ENCODE results near the gene SERPINF2.
"Not testable (repeated sequence)": the region's sequence is repeated elsewhere in the genome, so short reads cannot be mapped to it uniquely, and the experiment has no call there.

SERPINF2 gene

GRCh38 chr17:1764705-1765104 lies 22.0 kb downstream of the SERPINF2 start:
- not testable (repeated sequence) for DNase-seq

DNA sequence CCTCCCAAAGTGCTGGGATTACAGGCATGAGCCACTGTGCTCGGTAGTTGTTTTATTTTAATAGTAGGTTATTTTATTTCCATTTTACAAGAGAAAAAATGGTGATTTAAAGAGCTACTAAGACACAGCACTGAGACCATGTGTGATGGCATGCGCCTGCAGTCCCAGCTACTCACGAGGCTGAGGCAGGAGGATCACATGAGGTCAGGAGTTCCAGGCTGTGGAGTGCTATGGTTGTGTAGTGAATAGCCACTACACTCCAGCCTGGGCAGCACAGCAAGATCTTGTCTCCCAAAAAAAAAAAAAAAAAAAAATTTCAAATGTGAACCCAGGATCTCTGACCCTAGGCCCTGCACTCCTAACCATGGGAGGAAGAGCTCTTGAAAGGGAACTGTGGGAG lies 22.9 kb downstream of the SERPINF2 start:
- no peak for DNase-seq

GRCh38 chr17:1766382-1767135 lies 23.9 kb downstream of the SERPINF2 start:
- no peak for DNase-seq

- DNase-seq, result no peak
Measured at GRCh38 chr17:1767358-1767757, 24.7 kb downstream of the SERPINF2 start.

- DNase-seq, result peak; percentile 61
Measured at GRCh38 chr17:1769822-1770477, 27.3 kb downstream of the SERPINF2 start.

DNA sequence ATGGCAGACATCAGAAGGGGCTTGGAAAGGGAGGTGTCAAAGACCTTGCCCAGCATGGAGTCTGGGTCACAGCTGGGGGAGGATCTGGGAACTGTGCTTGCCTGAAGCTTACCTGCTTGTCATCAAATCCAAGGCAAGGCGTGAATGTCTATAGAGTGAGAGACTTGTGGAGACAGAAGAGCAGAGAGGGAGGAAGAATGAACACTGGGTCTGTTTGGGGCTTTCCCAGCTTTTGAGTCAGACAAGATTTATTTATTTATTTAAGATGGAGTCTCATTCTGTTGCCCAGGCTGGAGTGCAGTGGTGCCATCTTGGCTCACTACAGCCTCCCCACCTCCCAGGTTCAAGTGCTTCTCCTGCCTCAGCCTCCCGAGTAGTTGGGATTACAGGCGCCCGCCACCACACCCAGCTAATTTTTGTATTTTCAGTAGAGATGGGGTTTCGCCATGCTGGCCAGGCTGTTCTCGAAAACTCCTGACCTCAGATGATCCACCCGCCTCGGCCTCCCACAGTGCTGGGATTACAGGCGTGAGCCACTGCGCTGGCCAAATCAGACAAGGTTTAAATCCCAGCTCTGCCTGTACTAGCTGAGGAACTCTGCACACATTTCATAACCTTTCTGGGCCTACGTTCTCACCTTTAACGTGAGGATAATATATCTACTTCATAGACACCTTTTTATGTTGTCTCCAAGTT lies 30.5 kb downstream of the SERPINF2 start:
- DNase-seq, result not testable (repeated sequence)

GRCh38 chr17:1773696-1774181 lies 31.1 kb downstream of the SERPINF2 start:
- no peak for DNase-seq

GRCh38 chr17:1774390-1775176 lies 31.9 kb downstream of the SERPINF2 start:
- no peak for DNase-seq

- no peak for DNase-seq
Measured at GRCh38 chr17:1776328-1776727, 33.7 kb downstream of the SERPINF2 start.

- no peak for DNase-seq
Measured at GRCh38 chr17:1776857-1777256, 34.2 kb downstream of the SERPINF2 start.

GRCh38 chr17:1779571-1780131 lies 37.0 kb downstream of the SERPINF2 start:
- no peak for DNase-seq

DNA sequence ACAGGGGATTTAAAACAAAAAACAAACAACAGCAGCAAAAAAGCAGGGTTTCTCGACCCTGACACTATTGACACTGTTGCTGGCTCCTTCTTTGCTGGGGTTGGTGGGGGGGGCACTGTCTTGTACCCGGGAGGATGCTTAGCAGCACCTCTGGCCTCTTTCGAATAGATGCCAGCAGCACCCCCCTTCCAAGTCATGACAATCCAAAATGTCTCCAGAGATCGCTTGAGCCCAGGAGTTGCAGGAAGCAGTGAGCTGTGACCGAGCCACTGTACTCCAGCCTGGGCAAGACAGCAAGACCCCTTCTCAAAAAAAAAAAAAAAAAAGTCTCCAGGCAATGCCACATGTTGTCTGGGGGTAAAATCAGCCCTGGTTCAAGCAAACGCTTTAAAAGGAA lies 39.5 kb downstream of the SERPINF2 start:
- DNase-seq, result no peak

DNA sequence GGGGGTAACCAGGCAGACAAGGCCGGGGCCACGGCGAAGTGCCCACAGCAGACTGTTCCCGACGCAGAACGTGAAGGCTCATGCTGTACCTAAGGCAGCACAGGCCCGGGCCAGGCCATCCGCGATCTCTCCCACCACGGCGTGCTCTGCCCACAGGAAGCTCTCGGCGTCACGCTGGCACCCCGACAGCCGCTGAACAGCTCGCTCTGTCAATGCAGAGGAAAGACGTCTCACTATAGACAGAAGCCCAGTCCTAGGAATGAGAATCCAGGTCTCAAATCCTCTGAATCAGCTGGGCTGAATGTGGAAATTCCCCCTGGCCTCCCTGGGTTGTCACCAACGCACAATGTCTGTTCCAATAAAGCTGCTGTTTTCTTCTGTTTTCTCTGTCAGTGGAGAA lies 40.6 kb downstream of the SERPINF2 start:
- DNase-seq, result no peak

- peak; percentile 51 for DNase-seq
Measured at GRCh38 chr17:1783834-1784611, 41.4 kb downstream of the SERPINF2 start.

DNA sequence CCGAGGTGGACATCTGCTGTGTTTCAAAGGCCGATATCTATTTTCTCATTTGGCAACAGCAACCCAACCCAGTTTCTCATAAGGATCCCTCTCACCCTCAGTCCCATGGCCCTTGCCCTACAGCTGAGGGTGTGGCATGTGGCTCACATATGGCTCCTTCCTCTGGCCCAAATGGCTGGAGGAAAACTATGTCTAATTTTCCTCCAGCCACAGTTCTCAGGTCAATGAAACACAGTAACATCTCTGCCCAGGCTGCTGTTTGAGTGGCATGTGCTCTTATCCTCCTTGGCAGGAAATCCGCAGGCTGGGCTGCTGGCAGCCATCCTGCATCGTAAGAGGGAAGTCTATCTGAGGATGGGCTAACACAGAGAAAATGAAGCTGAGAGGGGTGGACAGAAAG lies 43.3 kb downstream of the SERPINF2 start:
- no peak for DNase-seq

DNA sequence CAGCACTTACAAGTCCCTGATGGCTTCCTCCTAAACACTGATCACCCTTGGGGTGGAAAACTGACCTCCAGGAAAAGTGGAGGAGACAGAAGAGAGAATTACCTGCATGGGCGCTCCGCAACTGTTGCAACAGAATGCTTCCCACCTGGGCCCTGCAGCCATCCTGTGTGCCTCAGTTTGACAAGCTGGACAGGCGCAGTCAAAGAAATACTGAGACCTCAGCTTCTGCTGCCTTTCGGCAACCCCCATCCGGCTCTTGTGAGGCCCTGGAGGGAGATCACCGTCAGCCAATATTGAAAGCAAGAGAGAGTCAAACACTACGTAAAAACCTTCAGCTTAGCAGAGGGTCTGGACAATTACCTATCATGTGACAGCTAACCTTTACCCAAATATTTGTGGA lies 44.0 kb downstream of the SERPINF2 start:
- no peak for DNase-seq

- no peak for DNase-seq
Measured at GRCh38 chr17:1787301-1787902, 44.7 kb downstream of the SERPINF2 start.

- DNase-seq, result no peak
Measured at GRCh38 chr17:1789936-1790335, 47.3 kb downstream of the SERPINF2 start.

DNA sequence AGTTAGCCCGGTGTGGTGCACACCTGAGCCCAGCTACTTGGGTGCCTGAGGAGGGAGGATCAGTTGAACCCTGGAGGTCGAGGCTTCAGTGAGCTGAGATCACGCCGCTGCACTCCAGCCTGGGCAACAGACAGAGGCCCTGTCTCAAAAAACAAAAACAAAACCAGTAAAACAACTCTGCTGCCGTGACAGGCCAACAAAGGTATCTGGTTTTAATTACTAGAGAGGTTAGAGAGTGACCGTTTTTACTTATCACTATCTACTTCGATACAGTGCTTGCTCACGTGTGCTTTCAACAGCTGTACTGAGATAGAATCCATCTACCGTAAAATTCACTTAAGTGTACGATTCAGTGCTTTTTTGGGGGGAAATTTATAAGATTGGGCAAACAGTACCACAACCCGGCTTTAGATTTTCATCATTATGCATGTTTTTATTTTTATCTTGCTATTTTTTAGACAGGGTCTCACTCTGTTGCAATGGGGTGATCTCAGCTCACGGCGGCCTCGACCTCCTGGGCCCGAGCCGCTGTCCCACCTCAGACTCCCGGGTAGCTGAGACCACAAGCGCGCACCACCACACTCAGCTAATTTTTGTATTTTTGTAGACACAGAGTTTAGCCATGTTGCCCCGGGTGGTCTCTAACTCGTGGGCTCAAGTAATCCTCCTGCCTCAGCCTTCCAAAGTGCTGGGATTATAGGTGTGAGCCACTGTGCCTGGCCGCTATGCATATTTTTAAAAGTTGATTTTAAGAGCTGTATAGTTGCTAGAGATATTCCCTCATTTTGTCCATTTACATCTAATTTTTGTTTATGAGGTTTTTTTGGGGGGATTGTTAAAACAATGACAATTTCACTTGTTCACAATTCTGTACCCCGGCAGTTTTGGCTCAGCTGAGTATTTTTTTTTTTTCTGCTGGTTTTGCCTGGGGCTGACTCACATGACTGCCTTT lies 50.1 kb downstream of the SERPINF2 start:
- DNase-seq, result no peak

GRCh38 chr17:1793447-1793806 lies 50.8 kb downstream of the SERPINF2 start:
- no peak for DNase-seq
